ENCODE measurements around the gene TMEM259. TPM values are rescaled to one million over a fixed set of nuclear protein-coding genes. Genes with fewer than 3 reads are reported as not detected.

The TMEM259 gene
- total and polyA plus RNA-seq, 2 of the 8 experiments (the other 6 are each of a cell fraction or from before 2014, with no cell fraction given): 140 to 243 TPM

- TF ChIP-seq SAP30 (IDR thresholded peaks at IDR 0.05; ENCODE audit: insufficient read depth, insufficient replicate concordance, low read length) (no peak), CBX8 (IDR thresholded peaks at IDR 0.05; ENCODE audit: borderline replicate concordance, low read depth, low read length) (no peak), TBP (IDR thresholded peaks at IDR 0.05; ENCODE audit: low read depth, low read length) (peak; percentile 56; the same call in 1 of the 2 replicates), CHD7 (IDR thresholded peaks at IDR 0.05; ENCODE audit: insufficient replicate concordance, low read length) (no peak), HDAC6 (IDR thresholded peaks at IDR 0.05; ENCODE audit: low read depth, low read length) (no peak), HDAC2 (IDR thresholded peaks at IDR 0.05; ENCODE audit: borderline replicate concordance in 1 of 2, low read depth in 2 of 2, low read length in 2 of 2) (peak; percentile 44 to 78; a peak in 2 of 4 replicates)
- TF ChIP-seq, protein P1, sequence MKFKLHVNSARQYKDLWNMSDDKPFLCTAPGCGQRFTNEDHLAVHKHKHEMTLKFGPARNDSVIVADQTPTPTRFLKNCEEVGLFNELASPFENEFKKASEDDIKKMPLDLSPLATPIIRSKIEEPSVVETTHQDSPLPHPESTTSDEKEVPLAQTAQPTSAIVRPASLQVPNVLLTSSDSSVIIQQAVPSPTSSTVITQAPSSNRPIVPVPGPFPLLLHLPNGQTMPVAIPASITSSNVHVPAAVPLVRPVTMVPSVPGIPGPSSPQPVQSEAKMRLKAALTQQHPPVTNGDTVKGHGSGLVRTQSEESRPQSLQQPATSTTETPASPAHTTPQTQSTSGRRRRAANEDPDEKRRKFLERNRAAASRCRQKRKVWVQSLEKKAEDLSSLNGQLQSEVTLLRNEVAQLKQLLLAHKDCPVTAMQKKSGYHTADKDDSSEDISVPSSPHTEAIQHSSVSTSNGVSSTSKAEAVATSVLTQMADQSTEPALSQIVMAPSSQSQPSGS (IDR thresholded peaks at IDR 0.05; ENCODE audit: low read length): no peak
These were observed 7.4 kb upstream of the TMEM259 start (continued) for GRCh38 chr19:1028062-1028926.

Measured in H1 (cell line).